IMR-90 (cell line): ENCODE measurements around the gene EVI5.

Experiments
- BHLHE40 ChIP-seq: fragments of 150-350 bp; IDR thresholded peaks from 2 replicates; pipeline ENCODE4 v1.6.1; 2016; ENCODE audit warnings: mild to moderate bottlenecking, low read depth, low read length
- CEBPB ChIP-seq: IDR thresholded peaks from 2 replicates; pipeline ENCODE4 v1.6.1; 2012; ENCODE audit warnings: low read depth, low read length, improper control_type of control experiment
- FOS ChIP-seq: fragments of 150-350 bp; IDR thresholded peaks from 2 replicates; pipeline ENCODE4 v1.6.1; 2016; ENCODE audit warnings: low read depth, low read length
- MAZ ChIP-seq: IDR thresholded peaks from 2 replicates; pipeline ENCODE4 v1.6.1; 2012; ENCODE audit warnings: low read depth, mild to moderate bottlenecking, low read length, improper control_type of control experiment, moderate library complexity, borderline replicate concordance
- MXI1 ChIP-seq: IDR thresholded peaks from 2 replicates; pipeline ENCODE4 v1.6.1; 2012; ENCODE audit warnings: low read depth, mild to moderate bottlenecking, low read length, moderate library complexity, borderline replicate concordance
- NFE2L2 ChIP-seq: fragments of 150-350 bp; IDR thresholded peaks from 2 replicates; pipeline ENCODE4 v1.6.1; 2016; ENCODE audit warnings: low read depth, mild to moderate bottlenecking, low read length
- POLR2A ChIP-seq: IDR thresholded peaks from 2 replicates; pipeline ENCODE4 v1.6.1; 2012; ENCODE audit warnings: mild to moderate bottlenecking, low read depth, low read length
- RAD21 ChIP-seq: IDR thresholded peaks from 2 replicates; pipeline ENCODE4 v1.6.1; 2012; ENCODE audit warnings: low read length, improper control_type of control experiment
- RCOR1 ChIP-seq: IDR thresholded peaks from 2 replicates; pipeline ENCODE4 v1.6.1; 2012; ENCODE audit warnings: mild to moderate bottlenecking, low read length, improper control_type of control experiment; ENCODE audit not compliant: insufficient replicate concordance
- RFX5 ChIP-seq: IDR thresholded peaks from 2 replicates; pipeline ENCODE4 v1.8.0; 2012; ENCODE audit warnings: low read depth, mild to moderate bottlenecking, low read length, moderate library complexity
- SMC3 ChIP-seq: fragments of 150-350 bp; IDR thresholded peaks from 2 replicates; pipeline ENCODE4 v1.6.1; 2016; ENCODE audit warnings: low read depth, mild to moderate bottlenecking, antibody characterized with exemption, low read length, moderate library complexity
- TF ChIP-seq, protein P1 (sequence below): conservative IDR thresholded peaks from 2 replicates; pipeline ENCODE4 v1.5.1; 2012; ENCODE audit warnings: mild to moderate bottlenecking, low read depth, low read length, improper control_type of control experiment
- TF ChIP-seq, protein P2 (sequence below): fragments of 150-350 bp; IDR thresholded peaks from 2 replicates; pipeline ENCODE4 v1.6.1; 2017; ENCODE audit warnings: mild to moderate bottlenecking, antibody characterized with exemption, low read length, low read depth
- TF ChIP-seq, protein P3 (sequence below): fragments of 150-350 bp; IDR thresholded peaks from 2 replicates; pipeline ENCODE4 v1.6.1; 2016; ENCODE audit warnings: low read depth, mild to moderate bottlenecking, low read length, moderate library complexity, borderline replicate concordance

DNA sequence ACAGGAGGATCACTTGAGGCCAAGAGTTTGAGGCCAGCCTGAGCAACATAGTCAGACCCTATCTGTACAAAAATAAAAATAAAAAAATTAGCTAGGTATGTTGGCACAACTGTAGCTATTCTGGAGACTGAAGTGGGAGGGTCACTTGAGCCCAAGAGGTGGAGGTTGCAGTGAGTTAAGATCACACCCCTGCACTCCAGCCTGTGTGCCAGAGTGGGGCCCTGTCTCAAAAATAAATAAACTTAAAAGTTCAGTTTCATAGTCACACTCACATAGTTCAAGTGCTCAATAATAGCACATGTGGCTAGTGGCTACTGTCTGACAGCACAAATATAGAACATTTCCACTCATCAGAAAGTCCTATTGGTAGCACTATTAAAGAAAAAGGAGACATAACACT lies 5.2 kb upstream of the EVI5 start:
- TF ChIP-seq, protein P1, sequence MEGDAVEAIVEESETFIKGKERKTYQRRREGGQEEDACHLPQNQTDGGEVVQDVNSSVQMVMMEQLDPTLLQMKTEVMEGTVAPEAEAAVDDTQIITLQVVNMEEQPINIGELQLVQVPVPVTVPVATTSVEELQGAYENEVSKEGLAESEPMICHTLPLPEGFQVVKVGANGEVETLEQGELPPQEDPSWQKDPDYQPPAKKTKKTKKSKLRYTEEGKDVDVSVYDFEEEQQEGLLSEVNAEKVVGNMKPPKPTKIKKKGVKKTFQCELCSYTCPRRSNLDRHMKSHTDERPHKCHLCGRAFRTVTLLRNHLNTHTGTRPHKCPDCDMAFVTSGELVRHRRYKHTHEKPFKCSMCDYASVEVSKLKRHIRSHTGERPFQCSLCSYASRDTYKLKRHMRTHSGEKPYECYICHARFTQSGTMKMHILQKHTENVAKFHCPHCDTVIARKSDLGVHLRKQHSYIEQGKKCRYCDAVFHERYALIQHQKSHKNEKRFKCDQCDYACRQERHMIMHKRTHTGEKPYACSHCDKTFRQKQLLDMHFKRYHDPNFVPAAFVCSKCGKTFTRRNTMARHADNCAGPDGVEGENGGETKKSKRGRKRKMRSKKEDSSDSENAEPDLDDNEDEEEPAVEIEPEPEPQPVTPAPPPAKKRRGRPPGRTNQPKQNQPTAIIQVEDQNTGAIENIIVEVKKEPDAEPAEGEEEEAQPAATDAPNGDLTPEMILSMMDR = no peak
- no peak for TF ChIP-seq POLR2A
- no peak for TF ChIP-seq SMC3
- TF ChIP-seq RFX5 = no peak
- TF ChIP-seq MXI1 = no peak
- TF ChIP-seq, protein P2, sequence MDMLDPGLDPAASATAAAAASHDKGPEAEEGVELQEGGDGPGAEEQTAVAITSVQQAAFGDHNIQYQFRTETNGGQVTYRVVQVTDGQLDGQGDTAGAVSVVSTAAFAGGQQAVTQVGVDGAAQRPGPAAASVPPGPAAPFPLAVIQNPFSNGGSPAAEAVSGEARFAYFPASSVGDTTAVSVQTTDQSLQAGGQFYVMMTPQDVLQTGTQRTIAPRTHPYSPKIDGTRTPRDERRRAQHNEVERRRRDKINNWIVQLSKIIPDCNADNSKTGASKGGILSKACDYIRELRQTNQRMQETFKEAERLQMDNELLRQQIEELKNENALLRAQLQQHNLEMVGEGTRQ = no peak
- no peak for TF ChIP-seq MAZ
- no peak for TF ChIP-seq FOS
- no peak for TF ChIP-seq BHLHE40
- TF ChIP-seq, protein P3, sequence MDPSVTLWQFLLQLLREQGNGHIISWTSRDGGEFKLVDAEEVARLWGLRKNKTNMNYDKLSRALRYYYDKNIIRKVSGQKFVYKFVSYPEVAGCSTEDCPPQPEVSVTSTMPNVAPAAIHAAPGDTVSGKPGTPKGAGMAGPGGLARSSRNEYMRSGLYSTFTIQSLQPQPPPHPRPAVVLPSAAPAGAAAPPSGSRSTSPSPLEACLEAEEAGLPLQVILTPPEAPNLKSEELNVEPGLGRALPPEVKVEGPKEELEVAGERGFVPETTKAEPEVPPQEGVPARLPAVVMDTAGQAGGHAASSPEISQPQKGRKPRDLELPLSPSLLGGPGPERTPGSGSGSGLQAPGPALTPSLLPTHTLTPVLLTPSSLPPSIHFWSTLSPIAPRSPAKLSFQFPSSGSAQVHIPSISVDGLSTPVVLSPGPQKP = no peak
- no peak for TF ChIP-seq NFE2L2
- no peak for TF ChIP-seq CEBPB
- no peak for TF ChIP-seq RCOR1
- TF ChIP-seq RAD21 = no peak
